K562 treated with DMSO at 1 percent for 48 hours (cell line): ENCODE measurements around the gene HINT2. TPM values are rescaled to one million over a fixed set of nuclear protein-coding genes. Genes with fewer than 3 reads are reported as not detected.

Source experiments
- total RNA-seq: library from RNA; unstranded; fragments of 300-600 nt; gene quantifications from 2 replicates; pipeline ENCODE4 v1.2.3, GENCODE V29; 2022; ENCODE audit warnings: low replicate concordance; ENCODE audit errors: extremely low read depth

The HINT2 gene
- total RNA-seq = not detected in 2 replicates

GRCh38 chr9:35814841-35815543 lies at the start of gene HINT2:
Gene HINT2, minus strand, starts transcription at chr9:35815042. Its CDS starts 63 bp downstream, at chr9:35814979.

DNA sequence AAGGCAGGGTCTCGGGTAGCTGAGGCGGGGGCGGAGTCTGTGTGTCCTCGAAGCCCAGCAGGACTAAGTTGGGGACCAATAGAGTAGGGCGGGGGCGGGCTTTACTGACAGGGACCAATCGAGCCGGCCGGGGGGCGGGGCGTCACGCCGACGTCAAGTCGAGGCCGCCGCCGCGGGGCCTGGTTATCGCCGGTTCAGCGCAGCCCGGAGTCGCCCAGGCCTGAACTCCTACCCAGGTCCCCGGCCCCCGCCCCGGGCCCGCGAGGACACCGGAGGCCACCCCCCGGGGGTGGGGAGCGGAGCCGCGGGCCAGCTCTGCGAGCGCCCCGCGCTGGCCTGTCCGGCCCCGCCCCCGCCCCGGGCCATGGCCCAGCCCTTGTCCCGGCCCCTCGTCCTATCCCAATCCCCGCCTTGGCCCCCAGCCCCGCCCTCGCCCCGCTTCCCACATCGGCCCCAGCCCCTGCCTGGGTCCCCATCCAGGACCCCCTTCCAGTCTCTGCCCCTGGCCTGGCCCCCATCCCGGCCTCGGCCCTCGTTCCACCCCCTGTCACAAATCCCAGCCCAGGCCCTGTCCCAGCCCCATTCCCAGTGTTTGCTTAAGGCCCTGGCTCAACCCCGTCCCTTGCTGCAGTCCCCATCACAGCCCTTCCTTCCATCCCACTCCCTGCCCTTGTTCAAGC lies 14.4 kb upstream of the HINT2 start, which contains the start of gene TMEM8B:
Gene TMEM8B (plus strand): TSS at position 145 of the 680 bp plus-strand sequence. CDS start 220 bp downstream, at position 365.

DNA sequence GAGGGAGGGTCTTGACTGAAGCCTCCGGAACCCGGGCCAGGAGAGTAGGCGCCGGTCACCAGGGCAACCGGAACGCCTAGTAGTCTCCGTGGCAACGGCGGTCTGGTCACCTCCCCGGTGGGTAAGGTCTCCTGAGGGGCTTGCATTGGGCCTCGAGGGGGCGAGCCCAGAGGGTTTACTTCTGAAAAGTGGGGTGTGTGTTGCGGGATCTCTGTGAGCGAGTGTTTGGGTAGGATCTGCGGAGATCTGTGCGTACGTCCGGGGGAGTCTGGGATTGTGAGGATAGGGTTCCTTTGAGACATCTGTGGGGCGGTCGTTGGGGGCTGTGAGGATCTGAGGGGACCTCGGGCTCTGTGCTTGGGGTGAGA lies 13.9 kb upstream of the HINT2 start, which contains the start of gene FAM221B:
Gene FAM221B (minus strand): TSS at position 17 of the 368 bp plus-strand sequence. CDS start 2,571 bp downstream, outside the sequence.

GRCh38 chr9:35812025-35812602 lies 2.7 kb downstream of the HINT2 start, which contains the start of gene SPAG8:
Gene SPAG8, minus strand, starts transcription at chr9:35812262. Its CDS starts 115 bp downstream, at chr9:35812147.

GRCh38 chr9:35791297-35791921 lies 23.4 kb downstream of the HINT2 start, which contains the start of gene NPR2:
Gene NPR2, plus strand, starts transcription at chr9:35791591. Its CDS starts 818 bp downstream, at chr9:35792409.

Other genes starting within 250 kb of the HINT2 start
- gene TESK1, start 209.8 kb downstream of the HINT2 start, total RNA-seq = not detected in 2 replicates
- not detected in 2 replicates for gene CD72, start 196.6 kb downstream of the HINT2 start, total RNA-seq
- gene SIT1, start 164.1 kb downstream of the HINT2 start, total RNA-seq = not detected in 2 replicates
- not detected in 2 replicates for gene RMRP, start 157.0 kb downstream of the HINT2 start, total RNA-seq
- gene CCDC107, start 156.8 kb downstream of the HINT2 start, total RNA-seq = not detected in 2 replicates
- gene ARHGEF39, start 149.8 kb downstream of the HINT2 start, total RNA-seq = not detected in 2 replicates
- not detected in 2 replicates for gene CA9, start 141.1 kb downstream of the HINT2 start, total RNA-seq
- gene TPM2, start 125.1 kb downstream of the HINT2 start, total RNA-seq = not detected in 2 replicates
- 65.0 and 713 TPM in 2 replicates for gene TLN1, start 82.8 kb downstream of the HINT2 start, total RNA-seq
- gene CREB3, start 82.4 kb downstream of the HINT2 start, total RNA-seq = not detected in 2 replicates
- not detected in 2 replicates for gene GBA2, start 65.8 kb downstream of the HINT2 start, total RNA-seq
- not detected in 2 replicates for gene RGP1, start 65.8 kb downstream of the HINT2 start, total RNA-seq
- gene MSMP, start 60.8 kb downstream of the HINT2 start, total RNA-seq = not detected in 2 replicates
- gene NPR2, start 23.5 kb downstream of the HINT2 start, total RNA-seq = not detected in 2 replicates
- gene SPAG8, start 2.8 kb downstream of the HINT2 start, total RNA-seq = not detected in 2 replicates
- not detected in 2 replicates for gene FAM221B, start 13.7 kb upstream of the HINT2 start, total RNA-seq
- not detected in 2 replicates for gene TMEM8B, start 14.2 kb upstream of the HINT2 start, total RNA-seq
- gene OR13J1, start 55.4 kb upstream of the HINT2 start, total RNA-seq = not detected in 2 replicates
- not detected in 2 replicates for gene HRCT1, start 91.2 kb upstream of the HINT2 start, total RNA-seq
- not detected in 2 replicates for gene SPAAR, start 94.4 kb upstream of the HINT2 start, total RNA-seq
- gene OR2S2, start 143.1 kb upstream of the HINT2 start, total RNA-seq = not detected in 2 replicates
- gene RECK, start 221.9 kb upstream of the HINT2 start, total RNA-seq = not detected in 2 replicates